Measurements from ENCODE around the gene ADAT3. TPM values are rescaled to one million over a fixed set of nuclear protein-coding genes. Genes with fewer than 3 reads are reported as not detected.

The ADAT3 gene
- polyA plus RNA-seq, 1 of the 3 experiments (the other 2 are of a cell fraction), result 2.8 TPM

GRCh38 chr19:1935484-1936208, 30.4 kb downstream of the ADAT3 start:
- POLR2A ChIA-PET, result no interaction called here
- H2AFZ ChIP-seq (ENCODE audit: low read depth), result no peak overlapping the region

More at GRCh38 chr19:1935484-1936208, 30.4 kb downstream of the ADAT3 start:
- Histone ChIP-seq H3K9me3 (no peaks in the 10 kb centered on the region), H3F3A (replicated peaks; ENCODE audit: insufficient read depth) (peaks cover 8% of the 10 kb centered on the region), H3K36me3 (replicated peaks in 1 of 2; ENCODE audit: control insufficient read depth in 1 of 2, insufficient read depth in 2 of 2, low read length in 1 of 2) (no peaks in the 10 kb centered on the region), H3K27me3 (ENCODE audit: insufficient read depth) (no peaks in the 10 kb centered on the region), H3K27ac (ENCODE audit: low read depth in 2 of 2, low read length in 1 of 2) (no peak overlapping the region), H3K4me2 (no peak overlapping the region), H4K20me1 (ENCODE audit: insufficient read depth) (no peaks in the 10 kb centered on the region), H3K9ac (no peak overlapping the region), H3K9me2 (no peaks in the 10 kb centered on the region), H3K79me2 (ENCODE audit: insufficient read depth) (no peaks in the 10 kb centered on the region), H3K4me1 (ENCODE audit: control insufficient read depth in 1 of 2, insufficient read depth in 2 of 2, low read depth in 1 of 2, low read length in 1 of 2) (peaks cover 6 to 7% of the 10 kb centered on the region in 2 experiments; a peak in 3 of 4 replicates), H3K4me3 (ENCODE audit: low read depth in 2 of 2, low read length in 1 of 2) (no peak overlapping the region)
- CTCF ChIA-PET, result no interaction called here
- DNase-seq, result no peak
- 67% methylated on average over 6 of the region's 11 CpGs for WGBS (ENCODE audit: low lambda C conversion rate)
- TF ChIP-seq JUND (IDR thresholded peaks at IDR 0.05) (no peak), CHD2 (IDR thresholded peaks at IDR 0.05; ENCODE audit: low read length, partially characterized antibody) (no peak), GABPA (IDR thresholded peaks at IDR 0.05; ENCODE audit: low read depth) (no peak), ZBTB33 (IDR thresholded peaks at IDR 0.05; ENCODE audit: borderline replicate concordance, low read depth) (no peak), NFIC (IDR thresholded peaks at IDR 0.05; ENCODE audit: borderline replicate concordance) (no peak), USF1 (IDR thresholded peaks at IDR 0.05; ENCODE audit: borderline replicate concordance, low read depth) (no peak), USF2 (IDR thresholded peaks at IDR 0.05; ENCODE audit: borderline replicate concordance, low read depth, low read length) (no peak), MEF2A (IDR thresholded peaks at IDR 0.05; ENCODE audit: borderline replicate concordance, low read depth) (no peak), YY1 (IDR thresholded peaks at IDR 0.05; ENCODE audit: low read depth) (no peak), POLR2AphosphoS5 (IDR thresholded peaks at IDR 0.05; ENCODE audit: low read depth, low read length) (no peak), TEAD4 (IDR thresholded peaks at IDR 0.05; ENCODE audit: borderline replicate concordance, insufficient read depth) (no peak), GATA2 (CRISPR knock-in tag; IDR thresholded peaks at IDR 0.05) (no peak), RAD21 (IDR thresholded peaks at IDR 0.05; ENCODE audit: low read length) (no peak), RXRA (IDR thresholded peaks at IDR 0.05; ENCODE audit: borderline replicate concordance, low read depth) (no peak), MAX (IDR thresholded peaks at IDR 0.05; ENCODE audit: low read depth) (no peak)
- TF ChIP-seq, protein P1, sequence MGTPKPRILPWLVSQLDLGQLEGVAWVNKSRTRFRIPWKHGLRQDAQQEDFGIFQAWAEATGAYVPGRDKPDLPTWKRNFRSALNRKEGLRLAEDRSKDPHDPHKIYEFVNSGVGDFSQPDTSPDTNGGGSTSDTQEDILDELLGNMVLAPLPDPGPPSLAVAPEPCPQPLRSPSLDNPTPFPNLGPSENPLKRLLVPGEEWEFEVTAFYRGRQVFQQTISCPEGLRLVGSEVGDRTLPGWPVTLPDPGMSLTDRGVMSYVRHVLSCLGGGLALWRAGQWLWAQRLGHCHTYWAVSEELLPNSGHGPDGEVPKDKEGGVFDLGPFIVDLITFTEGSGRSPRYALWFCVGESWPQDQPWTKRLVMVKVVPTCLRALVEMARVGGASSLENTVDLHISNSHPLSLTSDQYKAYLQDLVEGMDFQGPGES (IDR thresholded peaks at IDR 0.05; ENCODE audit: low read depth, low read length), result no peak
